GM12873 (cell line): ENCODE data around the gene FGFR2.

ENCODE experiments used
- TF ChIP-seq, protein P1 (sequence below): IDR thresholded peaks from 2 replicates; pipeline ENCODE4 v1.5.1; 2012; ENCODE audit warnings: low read depth, mild to moderate bottlenecking, moderate library complexity, low read length, control low read depth; ENCODE audit not compliant: insufficient read depth; ENCODE audit errors: missing control alignments

The FGFR2 gene

GRCh38 chr10:121597504-121598262, 561 bp downstream of the FGFR2 start:
- TF ChIP-seq, protein P1, sequence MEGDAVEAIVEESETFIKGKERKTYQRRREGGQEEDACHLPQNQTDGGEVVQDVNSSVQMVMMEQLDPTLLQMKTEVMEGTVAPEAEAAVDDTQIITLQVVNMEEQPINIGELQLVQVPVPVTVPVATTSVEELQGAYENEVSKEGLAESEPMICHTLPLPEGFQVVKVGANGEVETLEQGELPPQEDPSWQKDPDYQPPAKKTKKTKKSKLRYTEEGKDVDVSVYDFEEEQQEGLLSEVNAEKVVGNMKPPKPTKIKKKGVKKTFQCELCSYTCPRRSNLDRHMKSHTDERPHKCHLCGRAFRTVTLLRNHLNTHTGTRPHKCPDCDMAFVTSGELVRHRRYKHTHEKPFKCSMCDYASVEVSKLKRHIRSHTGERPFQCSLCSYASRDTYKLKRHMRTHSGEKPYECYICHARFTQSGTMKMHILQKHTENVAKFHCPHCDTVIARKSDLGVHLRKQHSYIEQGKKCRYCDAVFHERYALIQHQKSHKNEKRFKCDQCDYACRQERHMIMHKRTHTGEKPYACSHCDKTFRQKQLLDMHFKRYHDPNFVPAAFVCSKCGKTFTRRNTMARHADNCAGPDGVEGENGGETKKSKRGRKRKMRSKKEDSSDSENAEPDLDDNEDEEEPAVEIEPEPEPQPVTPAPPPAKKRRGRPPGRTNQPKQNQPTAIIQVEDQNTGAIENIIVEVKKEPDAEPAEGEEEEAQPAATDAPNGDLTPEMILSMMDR, result no peak

DNA sequence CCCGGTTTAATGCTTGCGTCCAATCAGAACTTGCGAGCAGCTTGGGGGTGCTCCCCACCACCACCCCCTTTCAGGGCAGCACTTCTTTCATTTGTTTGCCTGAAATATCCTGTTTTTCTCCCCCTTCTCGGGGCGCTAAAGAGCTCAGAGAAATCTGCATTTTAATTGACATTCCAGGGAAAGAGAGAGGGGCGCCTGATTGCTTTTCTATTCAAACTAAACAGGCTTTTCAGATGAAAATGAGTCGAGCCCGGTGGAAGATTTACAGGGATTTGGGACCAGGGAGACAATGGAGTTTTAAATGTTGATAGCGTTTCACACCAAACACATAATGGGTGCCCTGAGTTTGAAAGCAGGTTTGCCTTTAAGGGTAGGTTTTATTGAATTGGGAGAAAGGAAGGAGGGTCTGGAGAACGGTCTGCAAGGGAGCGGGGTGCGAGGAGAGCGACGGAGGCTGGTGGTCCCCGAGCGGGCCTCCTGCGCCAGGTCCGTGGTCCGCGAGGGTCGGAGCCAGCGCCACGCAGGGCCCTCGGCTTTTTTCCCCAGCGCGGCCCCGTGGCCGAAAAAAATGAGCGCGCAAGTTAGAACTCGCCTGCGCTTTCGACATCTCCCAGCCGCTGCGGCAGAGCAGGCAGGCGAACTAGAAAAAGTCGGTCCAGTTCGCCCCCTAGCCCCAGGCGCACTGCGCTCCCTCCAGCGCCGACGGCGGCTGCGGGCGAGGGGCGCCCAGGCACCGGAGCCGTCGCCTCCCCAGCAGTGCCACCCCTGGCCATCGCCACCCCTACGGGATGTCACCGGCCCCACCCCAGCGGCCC, 1.3 kb downstream of the FGFR2 start:
- TF ChIP-seq, protein P1, result no peak

GRCh38 chr10:121595806-121596688, 2.2 kb downstream of the FGFR2 start:
- TF ChIP-seq, protein P1, result no peak

GRCh38 chr10:121595351-121595805, 2.9 kb downstream of the FGFR2 start:
- TF ChIP-seq, protein P1, result no peak

- TF ChIP-seq, protein P1, result no peak
Measured at GRCh38 chr10:121594623-121595350, 3.5 kb downstream of the FGFR2 start.

GRCh38 chr10:121594076-121594475, 4.2 kb downstream of the FGFR2 start:
- TF ChIP-seq, protein P1, result no peak
